Cardiac muscle cell (in vitro differentiated cells and primary cell): ENCODE results near the gene FCRL5. TPM values are rescaled to one million over a fixed set of nuclear protein-coding genes. Genes with fewer than 3 reads are reported as not detected.

Experiments
- DNase-seq, 2 donors: peaks; one replicate each; pipeline versions ENCODE4 v3.0.0 to v3.0.0-alpha.2; 2010 to 2017; ENCODE audit warnings: low read depth in 1 of 2, low spot score in 1 of 2
- H3K27ac ChIP-seq: fragments of 200-600 bp; sonication (generic); 2 replicates; pipeline ENCODE4 v1.5.1; 2016
- H3K27me3 ChIP-seq: fragments of 200-600 bp; sonication (generic); 2 replicates; pipeline ENCODE4 v1.6.0; 2016; ENCODE audit warnings: control low read depth
- H3K36me3 ChIP-seq: fragments of 200-600 bp; sonication (generic); 2 replicates; pipeline ENCODE4 v1.5.1; 2016; ENCODE audit warnings: control low read depth
- H3K4me1 ChIP-seq: fragments of 200-600 bp; sonication (generic); 2 replicates; pipeline ENCODE4 v1.8.1; 2017; ENCODE audit warnings: low read depth, mild to moderate bottlenecking, mixed run types
- H3K4me3 ChIP-seq: fragments of 200-600 bp; sonication (generic); 2 replicates; pipeline ENCODE4 v1.5.1; 2016; ENCODE audit warnings: mild to moderate bottlenecking
- H3K9me3 ChIP-seq: fragments of 200-600 bp; sonication (generic); 2 replicates; pipeline ENCODE4 v1.5.1; 2017; ENCODE audit warnings: low read depth, mild to moderate bottlenecking, control low read depth
- polyA plus RNA-seq: library from polyadenylated mRNA; unstranded; fragments of >200 nt; fragmentation: Nextera tagmentation; extraction: Ambion mirVana; gene quantifications from 2 replicates; pipeline ENCODE4 v1.2.1, GENCODE V29; 2016
- total RNA-seq: library from RNA; depleted of rRNA; stranded (reverse); fragments of >200 nt; gene quantifications from 2 replicates; pipeline ENCODE4 v1.2.3, GENCODE V29; 2016
- TF ChIP-seq, protein P1 (sequence below): IDR thresholded peaks from 2 replicates; pipeline ENCODE4 v1.5.1; 2012; ENCODE audit warnings: low read depth, mild to moderate bottlenecking, low read length

The FCRL5 gene
- total and polyA plus RNA-seq, 2 experiments from 2014 or later, result not detected

DNA sequence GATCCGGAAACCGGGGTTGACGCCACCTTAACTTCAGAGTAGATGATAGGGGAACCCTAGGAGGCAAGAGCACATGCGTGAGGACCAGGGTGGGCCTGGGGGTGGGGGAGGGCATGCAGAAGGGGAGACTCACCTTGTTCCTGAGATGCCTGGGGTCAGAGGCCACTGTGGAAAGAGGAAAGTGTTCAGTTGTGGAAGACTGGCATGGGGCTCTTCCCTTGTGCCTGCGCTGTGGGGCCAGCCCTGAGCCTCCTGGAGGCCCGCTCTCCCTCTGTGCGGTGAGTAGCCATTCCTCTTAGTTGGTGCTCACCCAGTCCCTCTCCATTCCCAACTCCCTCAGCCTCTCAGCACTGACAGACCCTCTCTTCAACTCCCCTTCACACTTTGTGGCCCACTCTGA is 36.6 kb downstream of the FCRL5 start:
- no peaks in the 10 kb centered on the region for H3K4me1 ChIP-seq
- H3K9me3 ChIP-seq, result no peaks in the 10 kb centered on the region
- no peaks in the 10 kb centered on the region for H3K27me3 ChIP-seq
- H3K36me3 ChIP-seq, result no peaks in the 10 kb centered on the region
- H3K4me3 ChIP-seq, result no peak overlapping the region
- no peak overlapping the region for H3K27ac ChIP-seq
- TF ChIP-seq, protein P1, sequence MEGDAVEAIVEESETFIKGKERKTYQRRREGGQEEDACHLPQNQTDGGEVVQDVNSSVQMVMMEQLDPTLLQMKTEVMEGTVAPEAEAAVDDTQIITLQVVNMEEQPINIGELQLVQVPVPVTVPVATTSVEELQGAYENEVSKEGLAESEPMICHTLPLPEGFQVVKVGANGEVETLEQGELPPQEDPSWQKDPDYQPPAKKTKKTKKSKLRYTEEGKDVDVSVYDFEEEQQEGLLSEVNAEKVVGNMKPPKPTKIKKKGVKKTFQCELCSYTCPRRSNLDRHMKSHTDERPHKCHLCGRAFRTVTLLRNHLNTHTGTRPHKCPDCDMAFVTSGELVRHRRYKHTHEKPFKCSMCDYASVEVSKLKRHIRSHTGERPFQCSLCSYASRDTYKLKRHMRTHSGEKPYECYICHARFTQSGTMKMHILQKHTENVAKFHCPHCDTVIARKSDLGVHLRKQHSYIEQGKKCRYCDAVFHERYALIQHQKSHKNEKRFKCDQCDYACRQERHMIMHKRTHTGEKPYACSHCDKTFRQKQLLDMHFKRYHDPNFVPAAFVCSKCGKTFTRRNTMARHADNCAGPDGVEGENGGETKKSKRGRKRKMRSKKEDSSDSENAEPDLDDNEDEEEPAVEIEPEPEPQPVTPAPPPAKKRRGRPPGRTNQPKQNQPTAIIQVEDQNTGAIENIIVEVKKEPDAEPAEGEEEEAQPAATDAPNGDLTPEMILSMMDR, result no peak
- no peak for DNase-seq

DNA sequence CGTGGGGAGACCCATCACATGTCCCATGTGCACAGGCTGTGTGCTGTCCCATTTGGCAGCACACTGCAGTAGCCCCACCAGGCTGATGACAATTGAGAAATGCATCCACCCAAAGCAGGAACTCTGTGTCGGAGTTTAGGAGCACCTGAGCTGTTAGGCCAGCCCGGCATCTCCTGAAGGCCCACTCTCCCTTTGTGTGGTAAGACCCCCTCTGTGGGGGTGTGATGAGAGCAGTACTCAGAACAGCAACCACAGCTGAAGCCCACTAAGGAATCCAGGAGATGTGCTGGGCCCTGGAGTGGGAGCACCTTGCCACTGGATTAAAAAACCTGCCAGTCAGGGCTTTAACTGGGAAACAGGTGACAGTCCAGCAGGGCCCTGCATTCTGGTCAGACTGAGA is 37.2 kb downstream of the FCRL5 start:
- no peaks in the 10 kb centered on the region for H3K9me3 ChIP-seq

DNA sequence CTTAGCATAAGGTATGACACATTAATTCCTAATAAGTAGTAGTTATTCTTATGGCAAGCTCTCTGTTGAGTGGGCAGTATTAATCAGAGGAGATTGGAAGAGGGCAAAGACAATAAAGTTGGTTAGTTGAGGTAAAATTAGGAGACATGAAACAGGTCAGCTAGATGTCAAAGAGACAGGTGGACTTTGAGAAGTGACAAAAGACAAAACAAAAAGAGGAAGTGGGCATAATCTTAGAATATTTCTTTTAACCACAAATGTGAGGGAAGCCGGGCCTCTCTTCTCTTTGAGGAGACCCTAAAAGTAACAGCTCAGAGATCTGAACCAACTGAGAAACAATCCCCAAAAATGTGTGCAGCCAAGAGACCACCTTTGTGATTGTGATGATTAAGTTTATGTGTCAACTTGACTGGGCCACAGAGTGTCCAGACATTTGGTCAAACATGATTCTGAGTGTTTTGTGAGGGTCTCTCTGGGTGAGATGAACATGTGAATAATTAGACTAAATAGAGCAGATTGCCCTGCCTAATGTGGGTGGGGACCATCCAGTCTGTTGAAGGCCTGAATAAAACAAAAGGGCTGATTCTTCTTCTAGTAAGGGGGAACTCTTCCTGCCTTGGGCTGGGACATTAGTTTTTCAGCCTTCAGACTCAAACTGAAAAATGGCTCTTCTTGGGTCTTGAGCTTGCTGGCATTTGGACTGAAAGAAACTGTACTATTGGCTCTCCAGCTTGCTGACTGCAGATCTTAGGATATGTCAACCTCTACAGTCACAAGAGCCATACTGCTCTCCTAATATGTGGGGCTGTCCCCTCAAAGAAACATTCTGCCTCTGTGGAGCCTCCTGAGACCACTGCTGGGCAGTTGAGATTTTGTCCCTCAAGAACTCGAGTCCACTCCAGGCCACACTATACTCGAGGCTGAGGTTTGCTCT is 40.0 kb downstream of the FCRL5 start:
- no peak for DNase-seq
- H3K4me3 ChIP-seq, result no peak overlapping the region
- H3K27me3 ChIP-seq, result no peaks in the 10 kb centered on the region
- H3K9me3 ChIP-seq, result no peaks in the 10 kb centered on the region
- H3K4me1 ChIP-seq, result no peaks in the 10 kb centered on the region
- no peak overlapping the region for H3K27ac ChIP-seq
- TF ChIP-seq, protein P1, result no peak
- H3K36me3 ChIP-seq, result no peaks in the 10 kb centered on the region

More for the DNA sequence above, 37.2 kb downstream of the FCRL5 start:
- TF ChIP-seq, protein P1, result no peak
- Histone ChIP-seq H3K27me3 (no peaks in the 10 kb centered on the region), H3K4me1 (no peaks in the 10 kb centered on the region), H3K27ac (no peak overlapping the region), H3K36me3 (no peaks in the 10 kb centered on the region), H3K4me3 (no peak overlapping the region)
- no peak for DNase-seq

DNA sequence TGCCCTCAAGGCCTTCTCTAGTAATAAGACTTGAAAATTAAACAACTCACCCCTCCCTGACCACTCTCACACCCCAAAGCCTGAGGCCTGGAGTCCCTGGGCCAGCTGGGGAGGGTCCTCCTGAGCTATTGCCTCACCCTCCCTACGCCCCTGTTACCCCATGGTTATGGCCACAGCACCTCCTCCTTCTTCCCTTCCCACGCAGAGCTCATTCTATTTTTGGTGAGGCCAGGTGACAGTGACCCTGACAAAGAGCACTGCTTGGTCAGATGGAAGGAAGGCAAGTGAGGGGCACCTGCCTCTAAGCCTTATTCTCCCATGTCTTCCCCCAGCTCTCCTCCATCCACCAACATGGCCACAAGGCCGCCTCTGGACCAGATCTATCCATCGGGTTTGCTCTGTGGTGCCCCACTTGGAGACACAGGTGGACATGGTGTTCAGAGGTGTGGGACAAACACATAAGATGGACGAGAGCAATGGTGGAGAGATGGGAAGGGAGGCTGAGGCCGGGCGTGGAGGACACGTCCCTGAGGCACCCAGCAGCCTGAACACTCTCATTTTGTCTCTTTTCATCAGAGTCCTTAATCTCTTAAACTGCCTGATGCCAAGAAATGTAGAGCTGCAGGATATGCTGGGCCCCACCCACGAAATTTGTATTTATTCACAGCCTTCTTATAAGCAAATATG is 42.6 kb downstream of the FCRL5 start:
- TF ChIP-seq, protein P1, result no peak
- no peak overlapping the region for H3K27ac ChIP-seq
- no peaks in the 10 kb centered on the region for H3K9me3 ChIP-seq
- DNase-seq, result no peak
- no peaks in the 10 kb centered on the region for H3K36me3 ChIP-seq
- no peaks in the 10 kb centered on the region for H3K4me1 ChIP-seq
- no peak overlapping the region for H3K4me3 ChIP-seq
- H3K27me3 ChIP-seq, result no peaks in the 10 kb centered on the region

DNA sequence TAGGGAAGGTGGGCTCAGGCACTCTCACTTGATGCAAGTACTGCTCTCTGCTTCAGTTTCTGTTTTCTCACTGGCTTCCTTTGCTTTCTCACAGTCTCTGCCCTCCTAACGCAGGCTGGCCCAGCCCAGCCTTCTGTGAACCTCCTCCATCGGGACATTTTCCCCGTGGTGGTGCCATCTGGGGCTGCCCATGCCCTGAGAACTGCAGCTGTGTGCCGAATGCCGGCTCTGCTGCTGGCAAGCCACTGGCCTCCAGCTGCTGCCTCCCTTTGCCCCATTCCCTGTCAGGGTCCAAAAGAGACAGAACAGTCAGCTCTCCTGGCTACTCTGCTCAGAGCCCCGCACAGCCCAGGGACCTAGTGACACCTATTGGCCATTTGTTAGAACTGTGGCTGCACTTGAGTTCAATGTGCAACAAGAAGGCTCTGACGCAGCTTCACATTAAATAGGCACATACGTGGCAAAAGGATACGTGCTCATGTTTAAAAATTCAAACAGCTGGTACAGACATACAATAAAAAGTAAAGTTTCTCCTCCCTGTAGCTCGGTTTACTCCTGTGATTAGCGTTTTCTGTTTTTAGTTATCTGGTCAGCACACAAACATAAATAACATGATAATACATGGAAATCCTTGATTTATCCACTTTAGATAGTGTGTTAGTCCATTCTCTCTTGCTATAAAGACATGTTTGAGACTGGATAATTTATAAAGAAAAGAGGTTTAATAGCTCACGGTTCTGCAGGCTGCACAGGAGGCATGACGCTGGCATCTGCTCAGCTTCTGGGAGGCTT is 46.6 kb downstream of the FCRL5 start:
- Histone ChIP-seq H3K27me3 (no peaks in the 10 kb centered on the region), H3K9me3 (no peaks in the 10 kb centered on the region), H3K4me1 (no peaks in the 10 kb centered on the region), H3K4me3 (no peak overlapping the region), H3K36me3 (no peaks in the 10 kb centered on the region), H3K27ac (no peak overlapping the region)
- DNase-seq, result peak; percentile 70 to 75
- TF ChIP-seq, protein P1, result peak; percentile 84
